Esophagus muscularis mucosa (tissue), 4 donors: Measurements from ENCODE around the gene FAT1. TPM values are rescaled to one million over a fixed set of nuclear protein-coding genes. Genes with fewer than 3 reads are reported as not detected.
A peak's percentile ranks its signal among the peaks of the same experiment; 100 is the strongest.

Experiments used
- DNase-seq: peaks from one replicate; pipeline ENCODE4 v3.0.0-alpha.2; 2017; ENCODE audit errors: extremely low spot score
- H3K27ac ChIP-seq, 4 donors: fragments of 200-600 bp; sonication (generic); replicated peaks in 1 of 4; 1 replicate in 3 of 4; 2 replicates in 1 of 4; pipeline ENCODE4 v1.5.1; 2016 to 2019; ENCODE audit warnings: mild to moderate bottlenecking in 1 of 4
- H3K27me3 ChIP-seq, 4 donors: fragments of 200-600 bp; sonication (generic); one replicate each; pipeline versions ENCODE4 v1.5.1 to v1.6.0; 2016 to 2019
- H3K36me3 ChIP-seq, 4 donors: fragments of 200-600 bp; sonication (generic); one replicate each; pipeline ENCODE4 v1.5.1; 2016 to 2019
- H3K4me1 ChIP-seq, 4 donors: fragments of 200-600 bp; sonication (generic); one replicate each; pipeline ENCODE4 v1.5.1; 2016 to 2019
- H3K4me3 ChIP-seq, 4 donors: fragments of 200-600 bp; sonication (generic); 1 replicate in 2 of 4; 2 replicates in 2 of 4; pipeline ENCODE4 v1.5.1; 2016 to 2019; ENCODE audit warnings: mild to moderate bottlenecking in 4 of 4, moderate library complexity in 1 of 4
- H3K9me3 ChIP-seq, 4 donors: fragments of 200-600 bp; sonication (generic); 1 replicate in 3 of 4; 2 replicates in 1 of 4; pipeline ENCODE4 v1.5.1; 2016 to 2019
- EP300 ChIP-seq: sonication (generic); formaldehyde crosslinking; IDR thresholded peaks from one replicate; pipeline ENCODE4 v1.6.1; 2017; ENCODE audit warnings: antibody characterized with exemption
- POLR2A ChIP-seq: fragments of 450-650 bp; IDR thresholded peaks from one replicate; pipeline ENCODE4 v1.6.1; 2017; ENCODE audit warnings: antibody characterized with exemption, moderate library complexity, mild to moderate bottlenecking, low read depth
- POLR2AphosphoS5 ChIP-seq, 2 donors: sonication (generic); formaldehyde crosslinking; IDR thresholded peaks; one replicate each; pipeline ENCODE4 v1.6.1; 2017; ENCODE audit warnings: antibody characterized with exemption in 2 of 2
- WGBS: methylation state at CpG from one replicate; pipeline ENCODE4 v1.1.5; 2018; 5-methylcytosine and 5-hydroxymethylcytosine counted together
- intact Hi-C: fragments of 100-400 bp; cut with DNase I; formaldehyde crosslinking; loops from one replicate; pipeline ENCODE4 v1.15.1; 2023
- total RNA-seq, 4 donors: library from RNA; depleted of rRNA; stranded (reverse); fragments of >200 nt; gene quantifications; one replicate each; pipeline versions ENCODE4 v1.1.0 to v1.2.1, GENCODE V29; 2016
- TF ChIP-seq, protein P1 (sequence below), 3 experiments: fragments of 200-600 bp in 2 of 3; fragments of 450-650 bp in 1 of 3; sonication (generic) in 2 of 3; IDR thresholded peaks; one replicate each; pipeline ENCODE4 v1.5.1; 2017 to 2019; ENCODE audit warnings: antibody characterized with exemption in 3 of 3, mild to moderate bottlenecking in 2 of 3, moderate library complexity in 1 of 3

The FAT1 gene
- total RNA-seq, 4 donors from 2014 or later: 145 to 244 (median 200) TPM

DNA sequence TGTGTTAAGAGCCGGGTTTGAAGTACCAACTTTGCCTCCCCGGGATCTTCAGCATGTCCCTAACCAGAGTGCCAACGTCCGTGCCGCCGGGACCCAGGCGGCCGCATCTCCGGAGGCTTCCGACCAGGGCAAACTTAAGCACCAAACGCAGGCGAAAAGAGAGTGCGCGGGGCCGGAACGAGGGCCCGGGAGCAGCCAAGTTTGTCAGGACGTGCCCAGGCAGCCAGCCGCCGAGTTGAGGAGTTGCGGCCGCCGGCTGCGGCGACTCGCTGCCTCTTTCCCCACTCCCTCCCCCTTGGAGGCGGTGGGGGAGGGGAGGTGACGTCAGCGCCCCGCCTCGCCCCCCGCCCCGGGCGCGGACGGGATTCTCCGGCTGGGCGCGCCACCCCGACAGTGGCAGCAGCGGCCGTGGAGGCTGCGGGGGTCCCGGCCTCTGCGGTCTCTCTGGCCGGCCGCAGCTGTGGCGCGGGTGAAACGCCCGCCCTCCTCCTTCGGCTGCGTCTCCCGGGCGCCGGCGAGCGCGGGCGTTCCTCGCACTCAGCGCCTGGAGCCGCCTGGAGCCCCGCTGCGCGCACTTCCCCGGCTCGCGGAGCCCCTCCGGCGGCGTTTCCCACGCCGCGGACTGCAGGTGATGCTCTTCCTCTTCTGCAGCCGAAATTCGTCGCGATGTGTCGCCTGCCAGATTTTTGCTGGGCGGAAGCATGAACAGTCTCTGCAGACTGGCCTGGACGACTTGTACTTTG, 2.9 kb upstream of the FAT1 start:
- no peak for TF ChIP-seq POLR2A
- TF ChIP-seq, protein P1, sequence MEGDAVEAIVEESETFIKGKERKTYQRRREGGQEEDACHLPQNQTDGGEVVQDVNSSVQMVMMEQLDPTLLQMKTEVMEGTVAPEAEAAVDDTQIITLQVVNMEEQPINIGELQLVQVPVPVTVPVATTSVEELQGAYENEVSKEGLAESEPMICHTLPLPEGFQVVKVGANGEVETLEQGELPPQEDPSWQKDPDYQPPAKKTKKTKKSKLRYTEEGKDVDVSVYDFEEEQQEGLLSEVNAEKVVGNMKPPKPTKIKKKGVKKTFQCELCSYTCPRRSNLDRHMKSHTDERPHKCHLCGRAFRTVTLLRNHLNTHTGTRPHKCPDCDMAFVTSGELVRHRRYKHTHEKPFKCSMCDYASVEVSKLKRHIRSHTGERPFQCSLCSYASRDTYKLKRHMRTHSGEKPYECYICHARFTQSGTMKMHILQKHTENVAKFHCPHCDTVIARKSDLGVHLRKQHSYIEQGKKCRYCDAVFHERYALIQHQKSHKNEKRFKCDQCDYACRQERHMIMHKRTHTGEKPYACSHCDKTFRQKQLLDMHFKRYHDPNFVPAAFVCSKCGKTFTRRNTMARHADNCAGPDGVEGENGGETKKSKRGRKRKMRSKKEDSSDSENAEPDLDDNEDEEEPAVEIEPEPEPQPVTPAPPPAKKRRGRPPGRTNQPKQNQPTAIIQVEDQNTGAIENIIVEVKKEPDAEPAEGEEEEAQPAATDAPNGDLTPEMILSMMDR (IDR thresholded peaks at IDR 0.05): peak in 1 of 3 experiments; percentile 11
- peak; percentile 91 to 93 for TF ChIP-seq POLR2AphosphoS5 (IDR thresholded peaks at IDR 0.05)
- no peak for TF ChIP-seq EP300

DNA sequence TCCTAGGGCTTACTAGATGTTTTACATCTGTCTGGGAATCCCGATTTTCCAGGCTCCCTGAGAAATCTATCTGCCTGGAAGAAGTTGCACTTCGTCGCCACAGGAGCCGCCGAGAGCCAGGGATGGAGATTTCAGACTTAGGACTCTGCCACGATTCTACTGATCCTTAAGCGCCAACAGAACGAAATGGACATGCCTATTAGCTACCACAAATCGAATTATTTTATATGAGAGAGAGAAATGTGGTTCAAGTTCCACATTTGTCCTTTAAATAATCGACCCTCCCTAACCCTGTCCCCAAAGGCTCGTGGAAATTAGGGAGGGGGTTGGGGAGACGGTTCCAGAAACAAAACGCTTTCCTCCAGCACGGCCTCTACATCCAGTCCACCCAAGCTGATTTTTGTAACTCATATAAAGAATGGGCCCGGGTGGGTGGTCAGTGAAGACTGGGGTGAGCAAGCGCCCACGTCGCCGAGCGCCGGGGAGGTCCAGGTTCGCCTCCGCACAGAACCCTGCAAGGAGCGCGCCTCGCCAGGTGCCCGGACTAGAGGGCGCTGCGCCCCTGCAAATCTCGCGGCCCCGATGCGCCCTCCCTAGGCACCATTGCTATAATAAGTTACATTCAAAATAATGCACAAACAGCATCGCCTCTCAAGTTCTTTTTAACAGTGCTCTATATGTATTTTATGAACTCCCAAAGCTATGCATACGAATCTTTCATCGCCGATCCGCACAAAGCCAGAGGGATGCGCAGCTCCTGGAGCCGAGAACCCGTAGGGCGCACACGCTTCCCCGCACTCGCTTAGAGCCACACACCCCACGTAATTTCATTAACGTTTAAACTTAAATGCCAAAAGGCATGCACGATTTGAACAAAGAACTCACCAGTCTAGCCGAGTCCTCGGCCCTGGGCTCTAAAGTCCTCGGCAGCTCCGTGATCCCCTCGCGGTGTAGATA, 2.1 kb upstream of the FAT1 start:
- TF ChIP-seq, protein P1 (IDR thresholded peaks at IDR 0.05): peak; percentile 59 to 68 (median 63)
- peak in 1 of 2 donors; percentile 54 for TF ChIP-seq POLR2AphosphoS5 (IDR thresholded peaks at IDR 0.05)
- TF ChIP-seq EP300: no peak
- intact Hi-C loops: loop anchor here (2.0 to 10.0 kb wide), 2 partner anchors 57 to 219 kb away; no protein-coding TSS in a partner anchor

More for the DNA sequence above, 2.9 kb upstream of the FAT1 start:
- peak; percentile 91 for DNase-seq
- peak overlapping the region; percentile 92 to 97 (median 95) for H3K27ac ChIP-seq
- H3K36me3 ChIP-seq: no peaks in the 10 kb centered on the region
- H3K4me3 ChIP-seq: peak overlapping the region; percentile 76 to 97 (median 86)
- H3K27me3 ChIP-seq: peaks cover 0 to 12% (median 2%) of the 10 kb centered on the region in 4 donors
- H3K4me1 ChIP-seq: peaks cover 0 to 42% (median 32%) of the 10 kb centered on the region in 4 donors
- intact Hi-C loops: loop anchor here (10.0 kb wide), 1 partner anchor 218 kb away; no protein-coding TSS in a partner anchor
- H3K9me3 ChIP-seq: no peaks in the 10 kb centered on the region
- under 1% methylated on average over 21 of the region's 82 CpGs for WGBS

DNA sequence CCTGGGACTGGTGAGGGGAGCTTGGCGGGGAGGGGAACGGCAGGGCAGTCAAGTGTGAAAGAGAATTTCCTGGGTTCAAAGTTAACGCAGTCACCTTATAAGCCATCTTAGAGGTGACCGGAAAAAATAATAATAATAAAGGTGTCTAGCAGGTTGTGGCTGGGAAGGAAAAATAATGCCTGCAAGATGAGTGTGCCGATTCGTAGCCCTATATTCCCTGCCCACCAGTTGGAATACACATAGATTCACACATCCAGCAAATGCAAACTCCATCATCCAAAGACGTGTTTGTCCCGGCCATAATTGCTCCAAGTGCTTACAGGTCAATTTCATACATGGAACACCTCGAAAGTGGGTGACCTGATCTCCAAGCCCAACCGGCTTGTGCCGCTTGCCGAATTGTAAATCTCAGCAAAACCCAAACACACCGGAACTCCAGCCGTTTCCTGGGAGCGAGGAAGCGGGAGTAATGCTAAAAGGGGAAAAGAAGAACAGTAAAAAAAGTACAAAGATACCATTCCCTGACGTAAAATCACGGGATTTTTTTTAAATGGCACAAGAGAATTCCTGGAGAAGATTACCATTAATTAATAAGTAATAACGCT, 1.3 kb upstream of the FAT1 start:
- H3K9me3 ChIP-seq: peaks cover 0 to 1% (median 0%) of the 10 kb centered on the region in 4 donors
- no peaks in the 10 kb centered on the region for H3K36me3 ChIP-seq
- TF ChIP-seq, protein P1 (IDR thresholded peaks at IDR 0.05): no peak
- TF ChIP-seq POLR2AphosphoS5 (IDR thresholded peaks at IDR 0.05) (no peak), EP300 (no peak), POLR2A (no peak)
- H3K4me3 ChIP-seq: peak overlapping the region; percentile 76 to 97 (median 86)
- WGBS: 2% methylated on average over 19 of the region's 19 CpGs
- peaks cover 0 to 12% (median 2%) of the 10 kb centered on the region in 4 donors for H3K27me3 ChIP-seq
- DNase-seq: peak; percentile 87
- H3K27ac ChIP-seq: peak overlapping the region; percentile 92 to 97 (median 95)
- H3K4me1 ChIP-seq: peaks cover 0 to 54% (median 35%) of the 10 kb centered on the region in 4 donors
- intact Hi-C loops: loop anchor here (2.0 to 10.0 kb wide), 2 partner anchors 56 to 220 kb away; no protein-coding TSS in a partner anchor

More for the DNA sequence above, 2.1 kb upstream of the FAT1 start:
- Histone ChIP-seq H3K36me3 (no peaks in the 10 kb centered on the region), H3K4me1 (peaks cover 0 to 50% (median 35%) of the 10 kb centered on the region in 4 donors), H3K9me3 (no peaks in the 10 kb centered on the region), H3K4me3 (peak overlapping the region; percentile 76 to 97 (median 86)), H3K27ac (peak overlapping the region; percentile 92 to 97 (median 95)), H3K27me3 (peaks cover 0 to 12% (median 2%) of the 10 kb centered on the region in 4 donors)
- under 1% methylated on average over 50 of the region's 54 CpGs for WGBS
- DNase-seq: peak; percentile 94
